K562 (cell line): ENCODE results near the gene GIMAP6. TPM values are rescaled to one million over a fixed set of nuclear protein-coding genes. Genes with fewer than 3 reads are reported as not detected.
"Not testable (repeated sequence)": the region's sequence is repeated elsewhere in the genome, so short reads cannot be mapped to it uniquely, and the experiment has no call there.

ENCODE experiments used
- ATAC-seq: fragments of 200-7000 bp; cut with Tn5 transposase; 3 replicates; pipeline ENCODE4 v1.9.1; 2020; ENCODE audit warnings: moderate library complexity
- BruUV-seq: library from RNA; stranded (reverse); fragments of 400-500 nt; replicated peaks from 2 replicates; lab custom pipeline; 2021; lab: Mats Ljungman, UMichigan
- CTCF ChIA-PET: fragments of 300-600 bp; formaldehyde crosslinking; extraction: SDS; loops from one replicate; lab custom pipeline; 2021; ENCODE audit warnings: low intra/inter-chr PET ratio; lab: Yijun Ruan, JAX
- POLR2A ChIA-PET: fragments of 300-600, 350-650 bp; sonication (Branson Sonifier 250); formaldehyde crosslinking; extraction: SDS; loops from one replicate; lab custom pipeline; 2021; ENCODE audit warnings: antibody characterized with exemption, inconsistent platforms; lab: Yijun Ruan, JAX
- DNase-seq, 4 experiments: peaks; one replicate each; pipeline versions ENCODE4 v3.0.0 to v3.0.0-alpha.2; 2011 to 2018; ENCODE audit warnings: low spot score in 3 of 4, mixed read lengths in 3 of 4; ENCODE audit errors: extremely low read depth in 1 of 4
- FAIRE-seq: peaks from 2 replicates; lab custom pipeline; 2011; peaks lifted over from hg19 to GRCh38; lab: Jason Lieb, UNC
- H2AFZ ChIP-seq: 2 replicates; pipeline ENCODE4 v1.6.0; 2011; ENCODE audit warnings: low read depth, low read length, control low read depth, inconsistent platforms
- H3K27ac ChIP-seq: fragments of 200-600 bp; 3 replicates; pipeline ENCODE4 v1.8.0; 2011; ENCODE audit warnings: low read depth, mild to moderate bottlenecking, control low read depth, inconsistent platforms, low read length, moderate library complexity, mixed read lengths; ENCODE audit errors: extremely low read depth
- H3K27me3 ChIP-seq, 2 experiments: fragments of 300-600 bp in 1 of 2; 2 replicates in 1 of 2; 3 replicates in 1 of 2; pipeline versions ENCODE4 v1.6.0 to v1.8.0; 2011; ENCODE audit warnings: inconsistent platforms in 2 of 2, low read length in 2 of 2, mild to moderate bottlenecking in 1 of 2, mixed read lengths in 1 of 2, moderate library complexity in 1 of 2; ENCODE audit not compliant: control insufficient read depth in 2 of 2, insufficient read depth in 2 of 2
- H3K36me3 ChIP-seq: fragments of 300-600 bp; 3 replicates; pipeline ENCODE4 v1.8.0; 2011; ENCODE audit warnings: mild to moderate bottlenecking, low read length, inconsistent platforms; ENCODE audit not compliant: control insufficient read depth, insufficient read depth
- H3K4me1 ChIP-seq, 2 experiments: fragments of 200-600 bp in 1 of 2; replicated peaks in 1 of 2; 2 replicates in 1 of 2; 3 replicates in 1 of 2; pipeline versions ENCODE4 v1.5.1 to v1.8.0; 2011; ENCODE audit warnings: inconsistent platforms in 2 of 2, low read length in 2 of 2, mild to moderate bottlenecking in 1 of 2, mixed read lengths in 1 of 2, moderate library complexity in 1 of 2; ENCODE audit not compliant: control insufficient read depth in 2 of 2, insufficient read depth in 2 of 2
- H3K4me2 ChIP-seq: 2 replicates; pipeline ENCODE4 v1.6.1; 2011; ENCODE audit warnings: low read length, control low read depth, inconsistent platforms, mixed read lengths; ENCODE audit not compliant: insufficient read depth
- H3K4me3 ChIP-seq: fragments of 200-600 bp; sonication (generic), shearing (Covaris generic); 2 replicates; pipeline ENCODE4 v1.5.1; 2016; ENCODE audit warnings: control low read depth, inconsistent platforms
- H3K79me2 ChIP-seq: fragments of 200-600 bp; 3 replicates; pipeline ENCODE4 v1.8.0; 2011; ENCODE audit warnings: low read length, inconsistent platforms; ENCODE audit not compliant: control insufficient read depth, insufficient read depth
- H3K9ac ChIP-seq, 2 experiments: 2 replicates each; pipeline versions ENCODE4 v1.6.0 to v1.6.1; 2011; ENCODE audit warnings: low read depth in 2 of 2, low read length in 2 of 2, control low read depth in 1 of 2, inconsistent platforms in 1 of 2, mild to moderate bottlenecking in 1 of 2, mixed read lengths in 1 of 2; ENCODE audit not compliant: insufficient read depth in 1 of 2
- H3K9me1 ChIP-seq: one replicate; pipeline ENCODE4 v1.6.0; 2011; ENCODE audit warnings: inconsistent platforms, mild to moderate bottlenecking, low read length, moderate library complexity; ENCODE audit not compliant: control insufficient read depth, insufficient read depth
- H3K9me3 ChIP-seq: replicated peaks from 2 replicates; pipeline ENCODE4 v1.5.1; 2011; ENCODE audit warnings: low read depth, low read length, inconsistent platforms; ENCODE audit not compliant: control insufficient read depth, insufficient read depth
- H4K20me1 ChIP-seq: replicated peaks from 2 replicates; pipeline ENCODE4 v1.6.1; 2011; ENCODE audit warnings: low read length, inconsistent platforms, mixed read lengths; ENCODE audit not compliant: control insufficient read depth, insufficient read depth
- ZNF140 ChIP-seq: fragments of 250-450 bp; sonication (Bioruptor Pico); IDR thresholded peaks from 2 replicates; pipeline ENCODE4 v1.8.0; 2021; ENCODE audit warnings: moderate library complexity, mild to moderate bottlenecking, inconsistent platforms
- ZNF316 ChIP-seq: fragments of 450-650 bp; IDR thresholded peaks from 2 replicates; pipeline ENCODE4 v1.6.1; 2016
- ZNF518B ChIP-seq: fragments of 250-450 bp; sonication (Bioruptor Pico); IDR thresholded peaks from 2 replicates; pipeline ENCODE4 v1.5.0; 2021; ENCODE audit warnings: mild to moderate bottlenecking, moderate library complexity
- WGBS: fragments of 100-300 bp; shearing (Covaris generic); methylation state at CpG from one replicate; pipeline ENCODE4 v1.1.6; 2016; ENCODE audit warnings: low coverage, mixed read lengths; ENCODE audit not compliant: insufficient coverage; ENCODE audit errors: missing lambda C conversion rate; 5-methylcytosine and 5-hydroxymethylcytosine counted together
- in situ Hi-C: fragments of 300-500 bp; cut with MboI; formaldehyde crosslinking; loops from 4 replicates; pipeline ENCODE4 v1.15.0; 2018; ENCODE audit warnings: inconsistent platforms, mixed read lengths
- intact Hi-C: fragments of 100-400 bp; cut with micrococcal nuclease; formaldehyde crosslinking; loops from 2 replicates; pipeline ENCODE4 v1.14.2; 2022
- polyA plus RNA-seq, 8 experiments: library from polyadenylated mRNA; depleted of rRNA in 4 of 8; stranded (reverse) in 5 of 8; unstranded in 3 of 8; fragments of >200 nt; fragmentation: Nextera tagmentation in 2 of 8; fragmentation: Illumina TruSeq in 1 of 8; extraction: Ambion mirVana in 2 of 8; extraction: Trizol in 1 of 8; gene quantifications; 2 replicates each; pipeline versions ENCODE4 v1.2.1 to v1.2.3, GENCODE V29; 2011 to 2014; ENCODE audit warnings: inconsistent platforms in 1 of 8, missing spikeins in 1 of 8
- total RNA-seq, 7 experiments: library from RNA; depleted of rRNA in 6 of 7; stranded (reverse); fragments of >200 nt in 6 of 7; fragmentation: Illumina TruSeq in 2 of 7; extraction: Trizol in 2 of 7; gene quantifications; 2 replicates each; pipeline versions ENCODE4 v1.2.1 to v1.2.3, GENCODE V29; 2011 to 2021; ENCODE audit warnings: low replicate concordance in 1 of 7
- TF ChIP-seq, protein P1 (sequence below): sonication (generic); formaldehyde crosslinking; IDR thresholded peaks from 2 replicates; pipeline ENCODE4 v1.8.1; 2023; ENCODE audit warnings: mild to moderate bottlenecking, missing genetic modification reagents

The GIMAP6 gene
- total and polyA plus RNA-seq, 9 of the 15 experiments (the other 6 are each of a cell fraction or from before 2014, with no cell fraction given), result 0.04 to 0.45 (median 0.18) TPM

DNA sequence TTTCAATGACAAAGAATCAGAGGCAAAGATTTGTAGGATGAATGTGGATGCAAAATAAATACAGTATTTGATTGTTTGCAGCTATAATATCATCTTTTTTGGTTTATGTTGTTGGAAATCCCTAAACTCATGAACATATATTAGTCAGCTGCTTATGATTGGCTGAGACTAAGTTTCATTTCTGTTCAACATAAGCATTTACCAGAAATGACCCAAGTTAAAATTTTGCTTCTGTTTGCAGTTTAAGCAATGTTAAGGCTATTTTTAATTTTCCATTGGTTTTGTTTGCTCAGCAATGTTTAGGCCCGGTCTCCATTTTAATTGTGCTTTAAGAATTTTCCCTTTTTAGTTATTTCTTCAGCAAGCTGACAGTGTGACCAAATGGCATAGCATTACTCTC lies 22.0 kb downstream of the GIMAP6 start:
- in situ Hi-C loops (no loop called here), intact Hi-C loops (no loop called here)
- Histone ChIP-seq H3K9ac (no peak overlapping the region), H2AFZ (no peak overlapping the region), H3K36me3 (no peaks in the 10 kb centered on the region), H3K4me1 (no peaks in the 10 kb centered on the region), H3K27ac (no peak overlapping the region), H3K9me3 (no peaks in the 10 kb centered on the region), H3K9me1 (no peaks in the 10 kb centered on the region), H3K79me2 (no peaks in the 10 kb centered on the region), H4K20me1 (no peaks in the 10 kb centered on the region), H3K27me3 (no peaks in the 10 kb centered on the region), H3K4me3 (no peak overlapping the region), H3K4me2 (no peak overlapping the region)
- no peak for ATAC-seq
- no peak for DNase-seq
- TF ChIP-seq, protein P1, sequence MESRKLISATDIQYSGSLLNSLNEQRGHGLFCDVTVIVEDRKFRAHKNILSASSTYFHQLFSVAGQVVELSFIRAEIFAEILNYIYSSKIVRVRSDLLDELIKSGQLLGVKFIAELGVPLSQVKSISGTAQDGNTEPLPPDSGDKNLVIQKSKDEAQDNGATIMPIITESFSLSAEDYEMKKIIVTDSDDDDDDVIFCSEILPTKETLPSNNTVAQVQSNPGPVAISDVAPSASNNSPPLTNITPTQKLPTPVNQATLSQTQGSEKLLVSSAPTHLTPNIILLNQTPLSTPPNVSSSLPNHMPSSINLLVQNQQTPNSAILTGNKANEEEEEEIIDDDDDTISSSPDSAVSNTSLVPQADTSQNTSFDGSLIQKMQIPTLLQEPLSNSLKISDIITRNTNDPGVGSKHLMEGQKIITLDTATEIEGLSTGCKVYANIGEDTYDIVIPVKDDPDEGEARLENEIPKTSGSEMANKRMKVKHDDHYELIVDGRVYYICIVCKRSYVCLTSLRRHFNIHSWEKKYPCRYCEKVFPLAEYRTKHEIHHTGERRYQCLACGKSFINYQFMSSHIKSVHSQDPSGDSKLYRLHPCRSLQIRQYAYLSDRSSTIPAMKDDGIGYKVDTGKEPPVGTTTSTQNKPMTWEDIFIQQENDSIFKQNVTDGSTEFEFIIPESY, result no peak
- no peak for TF ChIP-seq ZNF140 (CRISPR knock-in tag)
- TF ChIP-seq ZNF518B (CRISPR knock-in tag), result no peak
- peak; percentile 28; the same call in 1 of the 2 replicates for TF ChIP-seq ZNF316
- BruUV-seq, result no TSS peak
- CTCF ChIA-PET, result no interaction called here
- POLR2A ChIA-PET, result no interaction called here
- WGBS, result 0% methylated on average over 1 of the region's 1 CpG
- no peak for FAIRE-seq

- H3K36me3 ChIP-seq, H3K9me1 ChIP-seq, H3K9ac ChIP-seq, H3K4me1 ChIP-seq, DNase-seq, H3K27ac ChIP-seq, H3K27me3 ChIP-seq, H3K79me2 ChIP-seq, H3K4me2 ChIP-seq, H2AFZ ChIP-seq, POLR2A ChIA-PET, FAIRE-seq, H3K4me3 ChIP-seq, ATAC-seq, CTCF ChIA-PET, H4K20me1 ChIP-seq, intact Hi-C loops, BruUV-seq, in situ Hi-C loops, H3K9me3 ChIP-seq: not testable (repeated sequence)
- WGBS, result 0% methylated on average over 2 of the region's 2 CpGs
These were observed 28.6 kb downstream of the GIMAP6 start for GRCh38 chr7:150603600-150603999.
